WTC11 (cell line): ENCODE data around the gene SLC25A21. TPM values are rescaled to one million over a fixed set of nuclear protein-coding genes. Genes with fewer than 3 reads are reported as not detected.

Source experiments
- ATAC-seq: fragments of 200-7000 bp; cut with Tn5 transposase; 2 replicates; pipeline ENCODE4 v1.10.0; 2021; ENCODE audit warnings: mild to moderate bottlenecking, moderate library complexity
- CTCF ChIA-PET: fragments of 300-600 bp; sonication (Branson Sonifier 250); formaldehyde crosslinking; loops from one replicate; lab custom pipeline; 2021; ENCODE audit warnings: antibody characterized with exemption; lab: Charles Lee
- POLR2A ChIA-PET: fragments of 350-600 bp; sonication (Branson Sonifier 250); formaldehyde crosslinking; loops from one replicate; lab custom pipeline; 2021; ENCODE audit warnings: antibody characterized with exemption; lab: Charles Lee
- DNase-seq: peaks from one replicate; pipeline ENCODE4 v3.0.0; 2021; ENCODE audit warnings: low spot score
- H3K27ac Mint-ChIP-seq: 2 replicates; pipeline ENCODE4 v1.8.0; 2021; ENCODE audit warnings: mixed read lengths
- H3K27me3 Mint-ChIP-seq: 2 replicates; pipeline ENCODE4 v1.8.0; 2021; ENCODE audit warnings: low read depth, mild to moderate bottlenecking, moderate library complexity, mixed read lengths
- H3K36me3 Mint-ChIP-seq: 2 replicates; pipeline ENCODE4 v1.8.0; 2021; ENCODE audit warnings: mixed read lengths
- H3K4me1 Mint-ChIP-seq: 2 replicates; pipeline ENCODE4 v1.8.0; 2022; ENCODE audit warnings: mixed read lengths
- H3K4me3 Mint-ChIP-seq: 2 replicates; pipeline ENCODE4 v1.8.0; 2021; ENCODE audit warnings: mild to moderate bottlenecking, moderate library complexity, mixed read lengths
- H3K9me3 Mint-ChIP-seq: 2 replicates; pipeline ENCODE4 v1.8.0; 2021; ENCODE audit warnings: mixed read lengths
- CDX4 ChIP-seq: fragments of 250-450 bp; sonication (Bioruptor Pico); IDR thresholded peaks from 2 replicates; pipeline ENCODE4 v1.9.0; 2021; ENCODE audit warnings: moderate library complexity, mild to moderate bottlenecking, inconsistent platforms, borderline replicate concordance
- CREB1 ChIP-seq: sonication (generic); formaldehyde crosslinking; IDR thresholded peaks from 2 replicates; pipeline ENCODE4 v1.8.0; 2023; ENCODE audit warnings: mild to moderate bottlenecking, missing genetic modification reagents
- ELF4 ChIP-seq: sonication (generic); formaldehyde crosslinking; IDR thresholded peaks from 2 replicates; pipeline ENCODE4 v1.8.1; 2022; ENCODE audit warnings: low read depth, mild to moderate bottlenecking, moderate library complexity, missing genetic modification reagents
- ETV6 ChIP-seq: sonication (generic); formaldehyde crosslinking; IDR thresholded peaks from 2 replicates; pipeline ENCODE4 v1.8.1; 2022; ENCODE audit warnings: mild to moderate bottlenecking, missing genetic modification reagents
- GABPB1 ChIP-seq: sonication (generic); formaldehyde crosslinking; IDR thresholded peaks from 2 replicates; pipeline ENCODE4 v1.8.1; 2023; ENCODE audit warnings: mild to moderate bottlenecking, missing genetic modification reagents
- GTF2I ChIP-seq: fragments of 250-450 bp; sonication (Bioruptor Pico); conservative IDR thresholded peaks from 2 replicates; pipeline ENCODE4 v1.4.0; 2021; ENCODE audit warnings: mild to moderate bottlenecking
- HMGA2 ChIP-seq: fragments of 250-450 bp; sonication (Bioruptor Pico); IDR thresholded peaks from 2 replicates; pipeline ENCODE4 v1.4.0; 2021; ENCODE audit warnings: mild to moderate bottlenecking, moderate library complexity
- HMGXB4 ChIP-seq: sonication (generic); formaldehyde crosslinking; IDR thresholded peaks from 2 replicates; pipeline ENCODE4 v1.8.1; 2023; ENCODE audit warnings: mild to moderate bottlenecking, moderate library complexity, missing genetic modification reagents
- JAZF1 ChIP-seq: fragments of 250-450 bp; sonication (Bioruptor Pico); IDR thresholded peaks from 2 replicates; pipeline ENCODE4 v1.9.0; 2021; ENCODE audit warnings: moderate library complexity, mild to moderate bottlenecking, inconsistent platforms
- KAT7 ChIP-seq: sonication (generic); formaldehyde crosslinking; IDR thresholded peaks from 2 replicates; pipeline ENCODE4 v1.8.1; 2023; ENCODE audit warnings: missing genetic modification reagents, mild to moderate bottlenecking, borderline replicate concordance
- MXD4 ChIP-seq: fragments of 250-450 bp; sonication (Bioruptor Pico); IDR thresholded peaks from 2 replicates; pipeline ENCODE4 v1.8.0; 2021; ENCODE audit warnings: mild to moderate bottlenecking, moderate library complexity, borderline replicate concordance
- PRDM15 ChIP-seq: sonication (generic); formaldehyde crosslinking; IDR thresholded peaks from 2 replicates; pipeline ENCODE4 v1.8.0; 2022; ENCODE audit warnings: missing genetic modification reagents
- PREB ChIP-seq: sonication (generic); formaldehyde crosslinking; IDR thresholded peaks from 2 replicates; pipeline ENCODE4 v1.8.1; 2022; ENCODE audit warnings: mild to moderate bottlenecking, missing genetic modification reagents, moderate library complexity, borderline replicate concordance
- SOX15 ChIP-seq: fragments of 250-450 bp; sonication (Bioruptor Pico); IDR thresholded peaks from 2 replicates; pipeline ENCODE4 v1.9.0; 2021; ENCODE audit warnings: mild to moderate bottlenecking
- USF1 ChIP-seq: sonication (generic); formaldehyde crosslinking; IDR thresholded peaks from 2 replicates; pipeline ENCODE4 v1.8.0; 2022; ENCODE audit warnings: mild to moderate bottlenecking, missing genetic modification reagents
- USF2 ChIP-seq: sonication (generic); formaldehyde crosslinking; IDR thresholded peaks from 2 replicates; pipeline ENCODE4 v1.8.1; 2023; ENCODE audit warnings: mild to moderate bottlenecking, missing genetic modification reagents, moderate library complexity
- ZNF317 ChIP-seq: sonication (generic); formaldehyde crosslinking; IDR thresholded peaks from 2 replicates; pipeline ENCODE4 v1.8.1; 2023; ENCODE audit warnings: low read depth, mild to moderate bottlenecking, moderate library complexity, missing genetic modification reagents, borderline replicate concordance
- ZNF396 ChIP-seq: fragments of 250-450 bp; sonication (Bioruptor Pico); IDR thresholded peaks from 2 replicates; pipeline ENCODE4 v1.8.0; 2021; ENCODE audit warnings: mild to moderate bottlenecking, moderate library complexity, borderline replicate concordance
- ZNF416 ChIP-seq: fragments of 250-450 bp; sonication (Bioruptor Pico); IDR thresholded peaks from 2 replicates; pipeline ENCODE4 v1.9.0; 2021; ENCODE audit warnings: mild to moderate bottlenecking, inconsistent platforms
- total RNA-seq: library from RNA; stranded (reverse); gene quantifications from 3 replicates; pipeline ENCODE4 v1.2.3, GENCODE V29; 2021

Gene SLC25A21
- total RNA-seq, 1 experiment from 2014 or later, result 8.2 TPM

- ATAC-seq, result no peak
- Mint-ChIP-seq H3K4me3 (no peak overlapping the region), H3K27ac (no peak overlapping the region), H3K4me1 (peaks cover 39% of the 10 kb centered on the region)
- CTCF ChIA-PET, result interaction anchor here (0.8 kb wide), 1 partner anchor 161 kb away, joined by 4 read pairs; no protein-coding TSS in a partner anchor
- TF ChIP-seq PREB (no peak), HMGA2 (no peak), JAZF1 (CRISPR knock-in tag) (no peak), MXD4 (CRISPR knock-in tag) (no peak), SOX15 (CRISPR knock-in tag) (no peak), CDX4 (CRISPR knock-in tag) (no peak), ELF4 (no peak), ZNF396 (no peak), GTF2I (CRISPR knock-in tag) (no peak), ETV6 (CRISPR knock-in tag) (no peak), GABPB1 (CRISPR knock-in tag) (no peak), ZNF317 (CRISPR knock-in tag) (no peak), USF2 (CRISPR knock-in tag) (no peak), CREB1 (CRISPR knock-in tag) (no peak), ZNF416 (CRISPR knock-in tag) (no peak), KAT7 (CRISPR knock-in tag) (no peak), PRDM15 (CRISPR knock-in tag) (no peak), USF1 (CRISPR knock-in tag) (no peak), HMGXB4 (CRISPR knock-in tag) (no peak)
- TF ChIP-seq, all 79 proteins: peak for 0
- Mint-ChIP-seq H3K36me3 (no peaks in the 10 kb centered on the region), H3K9me3 (no peaks in the 10 kb centered on the region), H3K27me3 (peaks cover 5% of the 10 kb centered on the region; the same call in 1 of the 2 replicates)
- POLR2A ChIA-PET, result no interaction called here
- DNase-seq, result no peak
These were observed 135.6 kb downstream of the SLC25A21 start for GRCh38 chr14:37036669-37037341.
